NCI-H226 (cell line): Measurements from ENCODE around the gene ZNF439.
A peak's percentile ranks its signal among the peaks of the same experiment; 100 is the strongest.
"Not testable (repeated sequence)": the region's sequence is repeated elsewhere in the genome, so short reads cannot be mapped to it uniquely, and the experiment has no call there.

Experiments
- DNase-seq: peaks from one replicate; pipeline ENCODE4 v3.0.0-alpha.2; 2015

Gene ZNF439

DNA sequence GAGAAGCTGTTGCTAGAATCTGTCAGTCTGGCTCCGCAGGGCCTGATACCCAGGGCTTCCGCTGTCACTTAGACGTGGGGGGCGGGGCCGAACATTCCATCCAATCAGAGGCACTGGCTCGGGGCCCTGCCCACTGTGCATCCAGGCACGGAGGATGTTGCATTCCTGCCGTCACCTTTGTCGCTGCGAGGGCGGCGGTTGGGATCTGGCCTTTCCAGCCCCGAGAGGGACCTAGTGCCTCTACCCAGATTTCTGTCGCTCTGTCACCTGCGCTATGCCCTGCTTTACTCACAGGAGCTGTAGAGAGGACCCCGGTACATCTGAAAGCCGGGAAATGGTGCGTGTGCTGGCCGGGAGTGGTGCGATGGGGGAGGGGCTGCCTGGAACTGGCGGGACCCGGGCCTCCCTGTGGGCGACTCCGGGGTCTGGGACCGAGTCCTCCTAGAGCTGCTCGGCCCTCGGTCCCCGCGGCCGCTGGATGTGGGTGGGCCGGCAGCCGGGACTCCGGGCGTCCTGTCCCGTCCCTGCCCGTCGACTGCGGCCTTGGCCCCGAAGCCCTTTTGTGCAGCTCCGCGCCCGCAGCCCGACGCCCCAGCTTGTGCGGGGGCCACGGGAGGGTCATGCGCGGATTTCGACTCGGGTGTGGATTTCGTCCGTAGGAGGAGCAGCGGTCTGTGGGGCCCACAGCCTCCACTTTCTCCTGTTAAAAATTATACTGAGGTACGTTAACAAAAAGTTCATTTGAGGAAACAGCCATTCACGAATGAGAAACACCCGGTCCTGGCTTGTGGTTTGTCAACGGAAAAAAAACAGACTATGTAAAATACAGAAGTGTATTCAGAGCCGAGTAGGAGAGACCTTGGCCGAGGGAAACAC, at the start of gene ZNF439:
ZNF439 (plus strand) TSS at position 133 of the 876 bp plus-strand sequence; CDS start at position 275, 142 bp downstream.
- no peak for DNase-seq

DNA sequence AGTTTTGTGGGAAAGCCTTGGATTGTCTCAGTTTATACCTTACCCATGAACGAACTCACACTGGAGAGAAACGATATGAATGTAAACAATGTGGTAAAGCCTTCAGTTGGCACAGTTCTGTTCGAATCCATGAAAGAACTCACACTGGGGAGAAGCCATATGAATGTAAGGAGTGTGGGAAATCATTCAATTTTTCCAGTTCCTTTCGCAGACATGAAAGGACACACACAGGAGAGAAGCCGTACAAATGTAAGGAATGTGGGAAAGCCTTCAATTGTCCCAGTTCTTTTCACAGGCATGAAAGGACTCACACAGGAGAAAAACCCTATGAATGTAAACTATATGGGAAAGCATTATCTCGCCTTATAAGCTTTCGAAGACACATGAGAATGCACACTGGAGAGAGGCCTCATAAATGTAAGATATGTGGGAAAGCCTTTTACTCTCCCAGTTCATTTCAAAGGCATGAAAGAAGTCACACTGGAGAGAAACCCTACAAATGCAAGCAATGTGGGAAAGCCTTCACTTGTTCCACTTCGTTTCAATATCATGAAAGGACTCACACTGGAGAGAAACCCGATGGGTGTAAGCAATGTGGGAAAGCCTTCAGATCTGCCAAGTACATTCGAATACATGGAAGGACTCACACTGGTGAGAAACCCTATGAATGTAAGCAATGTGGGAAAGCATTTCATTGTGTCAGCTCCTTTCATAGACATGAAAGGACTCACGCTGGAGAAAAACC, 42.0 kb upstream of the ZNF439 start:
- no peak for DNase-seq

DNA sequence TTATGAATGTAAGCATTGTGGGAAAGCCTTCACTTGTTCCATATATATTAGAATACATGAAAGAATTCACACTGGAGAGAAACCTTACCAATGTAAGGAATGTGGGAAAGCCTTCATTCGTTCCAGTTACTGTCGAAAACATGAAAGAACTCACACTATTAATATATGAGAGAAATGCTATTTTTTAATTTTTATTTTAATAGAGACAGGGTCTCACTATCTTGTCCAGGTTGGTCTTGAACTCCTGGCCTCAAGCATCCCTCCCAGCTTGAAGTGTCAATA, 41.5 kb upstream of the ZNF439 start:
- DNase-seq: no peak

DNA sequence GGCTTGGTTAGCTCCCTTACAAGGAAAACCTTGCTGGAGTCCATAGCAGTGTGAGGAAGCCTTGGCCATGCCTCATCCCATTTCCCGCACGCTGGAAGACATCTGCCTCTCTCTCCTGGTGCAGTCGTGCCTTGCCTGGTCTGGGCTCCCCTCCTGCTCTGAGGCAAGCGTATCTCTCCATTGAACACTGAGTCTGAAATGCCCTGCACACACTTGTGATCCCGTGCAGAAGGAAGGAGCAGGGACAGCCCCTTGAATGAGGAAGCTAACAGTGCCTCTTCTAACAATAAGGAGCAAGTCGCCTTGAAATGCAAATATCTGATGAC, 34.9 kb upstream of the ZNF439 start:
- no peak for DNase-seq

DNA sequence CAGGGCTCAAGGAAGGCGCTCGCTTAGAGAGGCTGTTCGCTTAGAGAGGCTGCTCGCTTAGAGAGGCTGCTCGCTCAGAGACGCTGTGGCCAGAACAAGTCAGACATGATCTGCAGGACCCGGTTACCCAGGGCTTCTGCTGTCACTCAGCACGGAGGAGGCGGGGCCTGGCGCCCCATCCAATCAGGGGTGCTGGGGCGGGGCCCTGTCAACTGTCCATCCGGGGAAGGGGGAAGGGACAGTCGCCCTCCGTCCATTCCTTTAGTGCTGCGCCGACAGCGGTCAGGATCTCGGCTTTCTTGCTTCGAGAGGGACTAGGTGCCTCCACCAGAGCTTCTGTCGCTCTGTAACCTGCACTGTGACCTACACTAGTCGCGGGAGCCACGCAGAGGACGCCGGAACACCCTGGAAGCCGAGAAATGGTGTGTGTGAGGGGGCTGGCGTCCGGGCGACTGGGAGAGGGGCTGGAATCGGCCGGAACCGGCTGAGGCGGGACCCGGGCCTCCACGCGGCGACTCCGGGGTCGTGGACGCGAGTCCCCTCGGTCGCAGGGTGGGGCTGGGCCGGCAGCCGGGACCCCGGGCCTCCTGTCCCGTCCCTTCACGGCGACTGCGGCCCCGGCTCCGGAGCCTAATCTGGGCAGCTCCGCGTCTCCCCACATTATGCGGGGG, 34.4 kb upstream of the ZNF439 start, which contains the start of gene ZNF440:
ZNF440 (plus strand) TSS at position 245 of the 671 bp plus-strand sequence; CDS start at position 420, 175 bp downstream.
- peak; percentile 84 for DNase-seq

DNA sequence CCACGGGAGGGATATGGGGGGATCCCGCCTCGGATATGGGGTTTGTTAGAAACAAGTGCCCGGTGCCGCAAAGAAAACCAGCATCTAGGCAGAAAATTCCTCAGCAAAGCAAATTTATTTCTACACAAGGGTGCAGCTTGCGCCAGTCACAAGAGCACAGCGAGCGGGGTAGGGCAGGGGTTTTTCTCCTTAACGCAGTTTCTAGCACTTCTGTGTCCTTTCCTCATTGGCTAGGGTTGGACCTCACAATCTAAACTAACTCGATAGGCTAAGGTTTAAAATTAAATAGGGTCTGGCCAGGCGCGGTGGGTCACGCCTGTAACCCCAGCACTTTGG, 33.9 kb upstream of the ZNF439 start:
- no peak for DNase-seq

DNA sequence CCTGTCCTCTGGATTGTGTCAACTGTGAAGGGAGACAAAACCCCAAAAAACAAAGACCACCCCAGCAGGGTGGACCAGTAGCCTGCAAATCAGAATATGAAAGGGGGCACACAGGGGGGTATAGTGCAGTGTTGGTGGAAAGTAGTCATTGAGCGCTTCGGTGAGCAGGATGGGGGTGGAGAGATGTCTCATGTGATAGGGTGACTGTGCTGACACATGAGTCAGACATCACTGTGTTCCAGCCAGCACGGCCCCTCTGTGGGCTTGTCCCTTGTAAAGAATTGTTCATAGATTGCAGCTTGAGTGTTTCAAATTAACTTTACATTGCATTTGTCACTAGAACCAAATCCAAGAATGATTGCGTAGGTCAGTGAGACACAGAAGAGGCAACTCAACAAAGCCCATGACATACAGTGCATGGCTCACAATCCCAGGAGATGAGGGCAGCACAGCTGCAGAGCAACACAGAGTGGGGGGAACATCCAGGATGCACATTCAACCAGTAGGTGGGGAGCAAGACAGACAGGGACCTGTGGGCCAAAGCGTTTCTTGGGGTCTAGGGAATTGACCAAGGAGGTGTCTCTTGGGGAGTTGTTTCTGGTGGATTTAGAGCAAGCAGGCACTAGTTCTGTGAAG, 26.9 kb upstream of the ZNF439 start:
- DNase-seq: no peak

DNA sequence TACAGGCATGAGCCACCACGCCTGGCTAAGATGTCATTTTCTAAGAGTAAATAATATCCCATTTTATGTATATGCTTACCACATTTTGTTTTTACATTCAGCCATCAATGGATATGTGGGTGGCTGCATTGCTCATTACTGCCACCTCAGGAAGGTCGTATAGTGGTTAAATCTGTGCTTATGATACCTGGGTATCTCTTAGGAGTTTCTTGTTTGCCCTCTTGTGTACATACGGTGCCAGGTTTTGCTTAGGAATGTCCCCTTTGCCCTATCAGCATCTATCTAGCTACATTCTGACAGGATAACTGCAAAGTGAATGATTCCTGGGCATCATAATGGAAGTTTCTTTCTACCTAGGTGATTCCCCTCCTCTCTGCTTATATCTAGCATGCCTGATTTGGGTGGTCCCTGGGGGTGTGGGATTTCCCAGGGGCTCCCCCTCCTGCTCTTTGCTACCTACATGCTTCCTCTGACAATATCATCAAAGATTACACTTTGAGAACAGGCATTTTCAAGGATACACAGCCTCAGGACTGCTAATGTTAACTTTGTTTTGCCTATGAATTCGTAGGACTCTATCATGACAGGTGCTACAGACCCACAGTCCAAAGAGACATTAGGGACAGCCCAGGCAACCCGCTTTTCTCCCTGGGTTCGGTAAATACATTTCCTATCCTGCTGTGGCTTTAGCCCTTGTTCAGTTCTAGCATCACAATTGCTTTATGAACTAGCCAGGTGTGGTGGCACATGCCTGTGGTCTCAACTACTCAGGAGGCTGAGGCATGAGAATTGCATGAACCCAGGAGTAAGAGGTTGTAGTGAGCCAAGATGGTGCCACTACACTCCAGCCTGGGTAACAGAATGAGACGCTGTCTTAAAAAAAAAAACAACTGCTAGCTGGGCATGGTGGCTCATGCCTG, 19.3 kb upstream of the ZNF439 start:
- not testable (repeated sequence) for DNase-seq

DNA sequence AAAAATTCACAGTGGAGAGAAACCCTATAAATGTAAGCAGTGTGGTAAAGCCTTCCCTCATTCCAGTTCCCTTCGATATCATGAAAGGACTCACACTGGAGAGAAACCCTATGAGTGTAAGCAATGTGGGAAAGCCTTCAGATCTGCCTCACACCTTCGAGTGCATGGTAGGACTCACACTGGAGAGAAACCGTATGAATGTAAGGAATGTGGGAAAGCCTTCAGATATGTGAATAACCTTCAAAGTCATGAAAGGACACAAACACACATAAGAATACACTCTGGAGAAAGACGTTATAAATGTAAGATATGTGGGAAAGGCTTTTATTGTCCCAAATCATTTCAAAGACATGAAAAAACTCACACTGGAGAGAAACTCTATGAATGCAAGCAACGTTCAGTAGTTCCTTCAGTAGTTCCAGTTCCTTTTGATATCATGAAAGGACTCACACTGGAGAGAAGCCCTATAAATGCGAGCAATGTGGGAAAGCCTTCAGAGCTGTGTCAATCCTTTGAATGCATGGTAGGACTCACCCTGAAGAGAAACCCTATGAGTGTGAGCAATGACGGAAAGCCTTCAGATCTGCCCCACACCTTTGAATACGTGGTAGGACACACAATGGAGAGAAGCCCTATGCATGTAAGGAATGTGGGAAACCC, 16.1 kb upstream of the ZNF439 start:
- DNase-seq: no peak

DNA sequence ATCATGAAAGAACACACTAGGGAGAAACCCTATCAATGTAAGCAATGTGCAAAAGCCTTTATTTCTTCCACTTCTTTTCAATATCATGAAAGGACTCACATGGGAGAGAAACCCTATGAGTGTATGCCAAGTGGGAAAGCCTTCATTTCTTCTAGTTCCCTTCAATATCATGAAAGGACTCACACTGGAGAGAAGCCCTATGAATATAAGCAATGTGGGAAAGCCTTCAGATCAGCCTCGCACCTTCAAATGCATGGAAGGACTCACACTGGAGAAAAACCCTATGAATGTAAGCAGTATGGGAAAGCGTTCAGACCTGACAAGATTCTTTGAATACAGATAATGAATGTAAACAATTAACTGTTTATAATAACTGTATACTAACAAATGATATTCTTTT, 15.0 kb upstream of the ZNF439 start:
- DNase-seq: no peak

DNA sequence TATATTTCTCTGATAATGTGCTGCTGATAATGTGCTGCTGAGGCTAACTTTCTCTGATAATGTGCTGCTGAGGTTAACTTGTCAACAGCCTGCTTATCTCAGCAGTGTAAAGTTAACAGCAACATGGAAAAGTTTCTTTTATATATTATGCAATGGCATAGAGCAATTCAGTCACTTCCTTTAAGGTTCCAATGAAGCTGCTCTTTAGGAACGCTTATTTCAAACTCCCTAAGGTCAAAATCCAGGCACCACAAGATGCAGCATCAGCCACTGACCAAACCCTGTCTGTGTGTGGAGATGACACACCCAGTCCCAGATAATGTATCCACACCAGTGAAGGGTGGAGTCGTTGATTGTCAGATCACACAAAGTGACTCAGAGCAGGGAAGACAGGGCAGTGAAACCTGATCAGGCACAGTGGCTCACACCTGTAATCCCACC, 12.9 kb upstream of the ZNF439 start:
- peak; percentile 61 for DNase-seq

DNA sequence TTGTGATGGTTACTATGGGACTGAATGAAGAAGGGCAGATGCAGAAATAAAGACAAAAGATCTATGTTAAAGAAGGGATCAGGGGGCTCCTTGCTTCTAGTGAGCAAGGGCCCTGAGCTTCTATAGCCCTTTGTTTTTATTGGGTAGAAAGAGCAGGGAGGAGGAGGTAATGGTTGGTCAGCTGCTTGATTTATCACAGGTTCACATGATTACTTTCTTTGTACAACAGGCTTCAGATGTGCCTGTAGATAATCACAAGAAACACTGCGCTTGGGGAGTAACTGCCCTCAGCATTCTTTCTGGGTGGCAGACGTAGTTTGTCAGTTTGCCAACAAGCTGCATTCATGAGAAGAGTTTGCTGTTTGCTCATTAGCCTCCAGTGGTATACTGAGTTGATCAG, 4.8 kb upstream of the ZNF439 start:
- DNase-seq: no peak

DNA sequence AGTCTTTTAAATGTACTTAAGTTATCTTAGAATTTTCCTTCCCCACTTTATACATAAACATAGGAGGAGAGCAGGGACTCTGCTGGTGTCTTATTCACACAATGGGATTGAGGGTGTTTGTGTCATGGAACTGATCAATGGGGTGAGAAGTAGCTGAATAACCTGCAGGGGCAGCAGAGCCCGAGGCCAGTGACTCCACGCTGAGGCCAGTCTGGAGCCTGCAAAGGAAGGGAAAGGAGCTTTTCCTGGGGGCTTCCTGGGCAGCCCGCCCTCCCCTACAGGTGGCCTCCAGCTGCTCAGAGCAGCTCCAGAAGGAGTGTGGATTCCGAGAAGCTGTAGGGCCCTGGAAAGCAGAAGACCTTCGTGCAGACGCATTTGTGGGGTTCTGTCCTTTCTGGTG, 911 bp upstream of the ZNF439 start:
- DNase-seq: not testable (repeated sequence)

DNA sequence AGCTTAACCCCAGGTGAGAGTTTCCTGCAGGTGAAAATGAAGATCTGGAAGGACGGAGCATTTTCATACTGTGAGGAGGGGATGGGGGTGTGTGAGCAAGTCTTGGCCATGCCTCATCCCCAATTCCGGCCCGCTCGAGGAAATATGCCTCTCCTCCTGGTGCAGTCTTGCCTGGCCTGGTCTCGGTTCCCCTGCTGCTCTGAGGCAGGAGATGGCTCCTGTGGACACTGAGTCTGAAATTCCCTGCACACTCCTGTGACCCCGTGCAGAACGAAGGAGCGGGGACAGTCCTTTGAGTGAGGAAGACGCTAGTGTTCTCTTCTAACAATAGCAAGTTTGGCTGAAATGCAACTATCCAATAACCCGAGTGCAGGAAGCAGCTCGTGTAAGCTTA, 329 bp upstream of the ZNF439 start:
- DNase-seq: no peak

DNA sequence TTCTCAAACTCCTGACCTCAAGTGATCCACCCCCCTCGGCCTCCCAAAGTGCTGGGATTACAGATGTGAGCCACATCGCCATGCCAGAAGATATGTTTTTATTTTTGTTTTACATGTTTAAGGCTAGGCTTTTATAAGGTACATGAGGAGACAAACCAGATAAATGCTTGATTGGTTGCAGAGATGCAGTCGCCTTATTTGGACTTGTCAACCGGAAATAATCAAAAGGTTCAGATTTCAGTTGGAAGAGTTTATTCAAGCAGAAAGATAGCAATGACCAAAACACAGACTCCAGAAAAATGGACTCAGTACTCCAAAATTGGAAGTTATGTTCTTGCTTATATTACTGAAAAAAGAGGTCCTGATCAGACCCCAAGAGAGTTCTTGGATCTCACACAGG, 1.8 kb downstream of the ZNF439 start:
- not testable (repeated sequence) for DNase-seq

DNA sequence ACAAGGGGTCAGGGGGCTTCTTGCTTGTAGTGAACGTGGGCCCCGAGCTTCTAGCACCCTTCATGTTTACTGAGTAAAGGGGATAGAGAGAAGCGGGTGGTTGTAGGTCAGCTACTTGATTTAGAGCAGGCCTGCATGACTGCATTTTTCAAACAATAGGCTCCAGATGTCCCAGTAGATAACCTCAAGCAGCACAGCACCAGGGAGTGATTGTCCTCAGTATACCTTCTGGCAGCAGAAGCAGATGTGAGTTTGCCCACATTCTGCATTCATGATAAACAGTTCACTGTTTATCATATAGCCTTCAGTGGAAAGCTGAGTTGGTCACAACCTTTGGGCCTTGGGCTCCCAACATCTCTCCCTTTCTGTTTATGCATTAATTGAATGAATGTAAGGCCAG, 4.8 kb downstream of the ZNF439 start:
- no peak for DNase-seq

DNA sequence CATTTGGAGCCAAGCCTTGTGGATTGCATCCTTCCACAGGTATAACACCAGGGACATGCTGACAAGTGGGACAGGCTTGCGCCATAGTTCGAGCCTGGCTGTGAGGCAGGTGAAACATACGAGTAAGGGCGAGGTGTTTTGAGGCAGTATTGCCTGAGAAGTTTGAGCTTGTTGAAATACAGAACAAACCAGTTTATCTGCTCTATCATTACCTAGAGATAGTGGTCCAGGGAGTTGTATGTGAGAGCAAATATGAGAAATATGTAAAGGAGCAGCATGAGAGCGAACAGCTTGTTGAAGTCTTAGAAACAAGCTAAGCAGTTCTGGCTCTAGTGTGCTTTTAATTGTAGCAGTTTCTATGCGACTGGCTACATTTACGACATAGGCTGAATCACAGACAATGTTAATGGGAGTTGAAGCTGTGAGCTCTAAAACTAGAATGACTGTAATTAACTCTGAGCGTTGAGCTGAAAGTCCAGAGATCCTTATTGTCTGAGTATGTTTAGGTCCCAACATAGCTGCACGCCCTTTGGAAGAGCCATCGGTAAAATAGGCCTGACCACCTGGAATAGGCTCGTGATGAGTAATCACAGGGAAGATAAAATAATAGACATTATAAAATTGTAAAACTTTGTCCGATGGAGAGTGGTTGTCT, 8.2 kb downstream of the ZNF439 start:
- DNase-seq: no peak

DNA sequence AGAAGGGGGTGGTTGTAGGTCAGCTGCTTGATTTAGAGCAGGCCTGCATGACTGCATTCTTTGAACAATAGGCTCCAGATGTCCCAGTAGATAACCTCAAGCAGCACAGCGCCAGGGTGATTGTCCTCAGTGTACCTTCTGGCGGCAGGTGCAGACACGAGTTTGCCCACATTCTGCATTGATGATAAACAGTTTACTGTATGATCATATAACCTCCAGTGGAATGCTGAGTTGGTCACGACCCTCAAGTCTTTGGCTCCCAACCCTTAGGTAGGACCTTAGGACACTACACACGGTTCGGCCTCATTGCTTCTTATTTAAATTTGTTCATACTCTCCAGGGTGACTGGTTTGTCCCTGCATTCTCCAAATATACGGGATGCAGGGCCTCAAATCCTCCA, 12.2 kb downstream of the ZNF439 start:
- no peak for DNase-seq

DNA sequence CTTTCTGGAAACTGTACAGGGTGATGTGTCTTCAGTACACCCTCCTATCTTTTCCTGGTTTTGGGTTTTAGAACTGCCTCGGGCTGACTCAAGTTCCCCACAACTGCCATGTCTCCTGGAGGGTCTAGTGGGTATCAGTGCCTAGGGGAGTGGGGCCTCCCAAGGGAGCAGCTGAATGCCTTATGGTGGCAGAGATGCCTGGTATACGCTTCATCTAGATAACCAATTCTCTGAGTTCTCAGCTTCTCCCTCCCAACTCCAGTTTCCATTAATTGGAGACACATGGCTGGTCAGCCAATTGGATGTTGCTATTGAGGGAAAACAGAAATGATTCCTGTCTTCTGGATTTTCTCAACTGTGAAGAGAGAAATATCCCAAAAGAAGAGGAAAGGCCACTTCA, 12.8 kb downstream of the ZNF439 start:
- DNase-seq: no peak

DNA sequence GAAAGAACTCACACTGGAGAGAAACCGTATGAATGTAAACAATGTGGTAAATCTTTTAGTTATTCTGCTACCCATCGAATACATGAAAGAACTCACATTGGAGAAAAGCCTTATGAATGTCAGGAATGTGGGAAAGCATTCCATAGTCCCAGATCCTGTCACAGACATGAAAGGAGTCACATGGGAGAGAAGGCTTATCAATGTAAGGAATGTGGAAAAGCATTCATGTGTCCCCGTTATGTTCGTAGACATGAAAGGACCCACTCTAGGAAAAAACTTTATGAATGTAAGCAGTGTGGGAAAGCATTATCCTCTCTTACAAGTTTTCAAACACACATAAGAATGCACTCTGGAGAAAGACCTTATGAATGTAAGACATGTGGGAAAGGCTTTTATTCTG, 19.2 kb downstream of the ZNF439 start:
- not testable (repeated sequence) for DNase-seq

DNA sequence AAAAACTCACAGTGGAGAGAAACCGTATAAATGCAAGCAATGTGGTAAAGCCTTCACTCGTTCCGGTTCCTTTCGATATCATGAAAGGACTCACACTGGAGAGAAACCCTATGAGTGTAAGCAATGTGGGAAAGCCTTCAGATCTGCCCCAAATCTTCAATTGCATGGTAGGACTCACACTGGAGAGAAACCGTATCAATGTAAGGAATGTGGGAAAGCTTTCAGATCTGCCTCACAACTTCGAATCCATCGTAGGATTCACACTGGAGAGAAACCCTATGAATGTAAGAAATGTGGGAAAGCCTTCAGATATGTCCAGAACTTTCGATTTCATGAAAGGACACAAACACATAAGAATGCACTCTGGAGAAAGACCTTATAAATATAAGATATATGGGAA, 19.7 kb downstream of the ZNF439 start:
- no peak for DNase-seq
